GM10266 (cell line): ENCODE data around the gene MAGEA11.

Source experiments
- DNase-seq: peaks from one replicate; pipeline ENCODE4 v3.0.0; 2012; ENCODE audit errors: extremely low spot score
- CTCF ChIP-seq: IDR thresholded peaks from 2 replicates; pipeline ENCODE4 v1.5.1; 2012; ENCODE audit warnings: mild to moderate bottlenecking, low read depth; ENCODE audit not compliant: control insufficient read depth, insufficient read depth; ENCODE audit errors: missing control alignments

MAGEA11 gene

DNA sequence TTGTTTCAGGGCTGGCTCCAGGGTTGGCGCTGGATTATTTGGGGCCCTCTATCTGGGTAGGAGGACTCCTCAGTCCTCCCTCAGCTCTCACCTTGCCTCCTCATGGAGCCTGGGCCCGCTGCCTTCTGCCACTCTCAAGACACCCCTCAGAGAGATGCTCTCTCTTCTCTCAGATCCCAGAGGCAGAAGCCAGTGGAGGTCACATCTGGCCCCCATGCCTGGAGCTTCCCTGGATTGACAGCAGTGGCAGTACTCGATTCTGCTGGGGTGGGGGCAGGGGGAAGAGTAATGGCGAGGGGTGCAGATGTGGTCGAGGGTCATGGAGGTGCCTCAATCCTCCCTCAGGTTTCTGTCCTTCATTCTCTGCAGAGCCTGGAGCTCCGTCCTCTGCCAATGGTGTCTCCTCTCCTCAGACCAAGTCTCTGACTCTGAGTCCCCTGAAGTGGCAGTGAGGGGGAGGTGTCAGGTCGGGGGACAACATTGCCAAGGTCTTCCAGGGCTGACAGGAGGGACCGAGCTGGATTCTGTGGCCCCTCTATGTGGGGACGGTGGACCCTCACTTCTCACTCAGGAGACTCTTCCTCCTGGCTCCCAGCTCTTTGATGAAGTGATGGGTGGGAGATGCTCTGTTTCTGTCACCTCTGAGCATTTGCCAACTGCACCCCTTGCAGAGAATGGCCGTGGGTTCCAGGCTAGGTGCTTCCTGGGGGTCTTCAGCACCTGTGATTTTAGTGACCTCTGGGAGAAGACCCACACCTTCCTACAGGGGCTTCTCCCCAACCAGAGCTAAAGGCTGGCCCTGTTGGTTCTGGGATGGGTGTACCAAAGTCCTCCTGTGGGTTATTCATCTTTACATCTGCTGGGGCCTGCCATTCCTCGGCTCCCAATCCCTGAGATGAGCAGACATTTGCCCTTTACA is 51.1 kb downstream of the MAGEA11 start:
- TF ChIP-seq CTCF, result no peak
- DNase-seq, result no peak
